Omental fat pad (tissue), 4 donors: Measurements from ENCODE around the gene PDLIM5. TPM values are rescaled to one million over a fixed set of nuclear protein-coding genes. Genes with fewer than 3 reads are reported as not detected.

ENCODE experiments used
- ATAC-seq: fragments of 150-250 bp; one replicate; pipeline ENCODE4 v1.9.1; 2016; ENCODE audit warnings: mild to moderate bottlenecking, moderate library complexity; ENCODE audit not compliant: low FRiP score
- DNase-seq: peaks from one replicate; pipeline ENCODE4 v3.0.0-alpha.2; 2019; ENCODE audit warnings: low spot score
- CTCF ChIP-seq, 3 donors: fragments of 450-650 bp; IDR thresholded peaks; one replicate each; pipeline ENCODE4 v1.5.1; 2016 to 2017; ENCODE audit warnings: antibody characterized with exemption in 3 of 3, mild to moderate bottlenecking in 3 of 3, moderate library complexity in 2 of 3
- total RNA-seq, 4 donors: library from RNA; depleted of rRNA; stranded (reverse); fragments of >200 nt; gene quantifications; one replicate each; pipeline ENCODE4 v1.1.0, GENCODE V29; 2016

The PDLIM5 gene
- total RNA-seq, 4 donors from 2014 or later, result 119 to 168 (median 146) TPM

- ATAC-seq, result no peak
- no peak for TF ChIP-seq CTCF (IDR thresholded peaks at IDR 0.05)
- no peak for DNase-seq
These were observed 130.0 kb downstream of the PDLIM5 start for GRCh38 chr4:94581766-94582165.

GRCh38 chr4:94582517-94582916, 130.8 kb downstream of the PDLIM5 start:
- TF ChIP-seq CTCF (IDR thresholded peaks at IDR 0.05), result no peak
- ATAC-seq (no peak), DNase-seq (no peak)

- ATAC-seq, result no peak
- no peak for TF ChIP-seq CTCF (IDR thresholded peaks at IDR 0.05)
- no peak for DNase-seq
These were observed 132.3 kb downstream of the PDLIM5 start for GRCh38 chr4:94583914-94584641.

- ATAC-seq (no peak), DNase-seq (no peak)
- no peak for TF ChIP-seq CTCF (IDR thresholded peaks at IDR 0.05)
These were observed 137.4 kb downstream of the PDLIM5 start for GRCh38 chr4:94588896-94589693.

GRCh38 chr4:94590493-94590892, 138.8 kb downstream of the PDLIM5 start:
- ATAC-seq (no peak), DNase-seq (no peak)
- no peak for TF ChIP-seq CTCF (IDR thresholded peaks at IDR 0.05)

GRCh38 chr4:94591289-94591688, 139.5 kb downstream of the PDLIM5 start:
- TF ChIP-seq CTCF (IDR thresholded peaks at IDR 0.05), result no peak
- no peak for ATAC-seq
- no peak for DNase-seq
